Kidney capillary endothelial cell (primary cell): ENCODE measurements around the gene KIAA0586.
"Not testable (repeated sequence)": the region's sequence is repeated elsewhere in the genome, so short reads cannot be mapped to it uniquely, and the experiment has no call there.

Experiments used
- DNase-seq: peaks from one replicate; pipeline ENCODE4 v3.0.0-alpha.2; 2018; ENCODE audit warnings: low spot score

The KIAA0586 gene

GRCh38 chr14:58464652-58465051, 37.1 kb downstream of the KIAA0586 start:
- DNase-seq = no peak

GRCh38 chr14:58465421-58465820, 37.9 kb downstream of the KIAA0586 start:
- no peak for DNase-seq

- DNase-seq = no peak
Observed at GRCh38 chr14:58466459-58466858, 38.9 kb downstream of the KIAA0586 start.

GRCh38 chr14:58467575-58467974, 40.1 kb downstream of the KIAA0586 start:
- no peak for DNase-seq

- DNase-seq = no peak
Observed at GRCh38 chr14:58469309-58469708, 41.8 kb downstream of the KIAA0586 start.

- no peak for DNase-seq
Observed at GRCh38 chr14:58476320-58476719, 48.8 kb downstream of the KIAA0586 start.

- no peak for DNase-seq
Observed at GRCh38 chr14:58477653-58478052, 50.1 kb downstream of the KIAA0586 start.

GRCh38 chr14:58478329-58478728, 50.8 kb downstream of the KIAA0586 start:
- not testable (repeated sequence) for DNase-seq

GRCh38 chr14:58479975-58480374, 52.5 kb downstream of the KIAA0586 start:
- no peak for DNase-seq

- DNase-seq = no peak
Observed at GRCh38 chr14:58484176-58484575, 56.7 kb downstream of the KIAA0586 start.

GRCh38 chr14:58488550-58488949, 61.0 kb downstream of the KIAA0586 start:
- peak; percentile 62 for DNase-seq

GRCh38 chr14:58491593-58491992, 64.1 kb downstream of the KIAA0586 start:
- no peak for DNase-seq

GRCh38 chr14:58492044-58492443, 64.5 kb downstream of the KIAA0586 start:
- no peak for DNase-seq

- peak; percentile 63 for DNase-seq
Observed at GRCh38 chr14:58501214-58501816, 73.8 kb downstream of the KIAA0586 start.

GRCh38 chr14:58513272-58513671, 85.8 kb downstream of the KIAA0586 start:
- no peak for DNase-seq

GRCh38 chr14:58517592-58517991, 90.1 kb downstream of the KIAA0586 start:
- DNase-seq = no peak

GRCh38 chr14:58525691-58526090, 98.2 kb downstream of the KIAA0586 start:
- DNase-seq = not testable (repeated sequence)

GRCh38 chr14:58533446-58533845, 105.9 kb downstream of the KIAA0586 start:
- no peak for DNase-seq

GRCh38 chr14:58535044-58535443, 107.5 kb downstream of the KIAA0586 start:
- no peak for DNase-seq

- DNase-seq = no peak
Observed at GRCh38 chr14:58537004-58537403, 109.5 kb downstream of the KIAA0586 start.

- no peak for DNase-seq
Observed at GRCh38 chr14:58540749-58541632, 113.5 kb downstream of the KIAA0586 start.

- DNase-seq = no peak
Observed at GRCh38 chr14:58541633-58542022, 114.1 kb downstream of the KIAA0586 start.

- no peak for DNase-seq
Observed at GRCh38 chr14:58543253-58543652, 115.7 kb downstream of the KIAA0586 start.

GRCh38 chr14:58547649-58548048, 120.1 kb downstream of the KIAA0586 start:
- no peak for DNase-seq
